T-cell (primary cell): Measurements from ENCODE around the gene VPS36. TPM values are rescaled to one million over a fixed set of nuclear protein-coding genes. Genes with fewer than 3 reads are reported as not detected.

Source experiments
- ATAC-seq, 4 experiments: fragments of 200-7000 bp in 3 of 4; fragments of 150-1000 bp in 1 of 4; cut with Tn5 transposase; replicated peaks in 1 of 4; 1 replicate in 3 of 4; 2 replicates in 1 of 4; pipeline ENCODE4 v1.10.0; 2021; ENCODE audit warnings: moderate library complexity in 3 of 4, mild to moderate bottlenecking in 2 of 4, moderate number of reproducible peaks in 1 of 4
- CTCF ChIA-PET, 2 donors: fragments of 300-600 bp; sonication (Branson Sonifier 250); formaldehyde crosslinking; loops; one replicate each; lab custom pipeline; 2022; ENCODE audit warnings: antibody characterized with exemption in 2 of 2; lab: Charles Lee
- POLR2A ChIA-PET, 2 donors: fragments of 300-600 bp; sonication (Branson Sonifier 250); formaldehyde crosslinking; loops; one replicate each; lab custom pipeline; 2022; ENCODE audit warnings: antibody characterized with exemption in 2 of 2; lab: Charles Lee
- DNase-seq, 35 experiments: peaks; one replicate each; pipeline versions ENCODE4 v3.0.0 to v3.0.0-alpha.2; 2013 to 2023
- H3K27ac ChIP-seq: one replicate; pipeline ENCODE4 v1.5.1; 2013; ENCODE audit warnings: low read length
- H3K27me3 ChIP-seq, 2 experiments: replicated peaks in 1 of 2; 1 replicate in 1 of 2; 2 replicates in 1 of 2; pipeline versions ENCODE4 v1.6.1 to v1.7.0; 2013; ENCODE audit warnings: low read length in 1 of 2, mixed read lengths in 1 of 2; ENCODE audit not compliant: control insufficient read depth in 2 of 2, insufficient read depth in 2 of 2; ENCODE audit errors: extremely low read depth in 1 of 2
- H3K36me3 ChIP-seq, 2 donors: 1 replicate in 1 of 2; 2 replicates in 1 of 2; pipeline versions ENCODE4 v1.6.1 to v1.7.0; 2013; ENCODE audit warnings: low read length in 1 of 2; ENCODE audit not compliant: control insufficient read depth in 2 of 2, insufficient read depth in 1 of 2; ENCODE audit errors: extremely low read depth in 1 of 2
- H3K4me1 ChIP-seq, 2 experiments: 1 replicate in 1 of 2; 2 replicates in 1 of 2; pipeline versions ENCODE4 v1.6.1 to v1.7.0; 2013; ENCODE audit warnings: low read length in 2 of 2, mixed read lengths in 1 of 2; ENCODE audit not compliant: insufficient read depth in 2 of 2, control insufficient read depth in 1 of 2; ENCODE audit errors: extremely low read depth in 1 of 2
- H3K4me3 ChIP-seq, 2 donors: 1 replicate in 1 of 2; 2 replicates in 1 of 2; pipeline versions ENCODE4 v1.5.1 to v1.7.0; 2013; ENCODE audit warnings: mild to moderate bottlenecking in 2 of 2, low read length in 1 of 2, moderate library complexity in 1 of 2; ENCODE audit not compliant: control insufficient read depth in 1 of 2; ENCODE audit errors: extremely low read depth in 1 of 2
- H3K9me3 ChIP-seq: 2 replicates; pipeline ENCODE4 v1.7.0; 2013
- H3K27ac Mint-ChIP-seq, 2 donors: one replicate each; pipeline ENCODE4 v1.8.0; 2020 to 2021; ENCODE audit warnings: mild to moderate bottlenecking in 2 of 2, mixed read lengths in 2 of 2
- H3K27me3 Mint-ChIP-seq, 2 donors: one replicate each; pipeline ENCODE4 v1.8.0; 2021 to 2022; ENCODE audit warnings: mixed read lengths in 2 of 2
- H3K36me3 Mint-ChIP-seq: one replicate; pipeline ENCODE4 v1.8.0; 2021; ENCODE audit warnings: mixed read lengths
- H3K4me1 Mint-ChIP-seq, 3 donors: one replicate each; pipeline ENCODE4 v1.8.0; 2020 to 2022; ENCODE audit warnings: mixed read lengths in 3 of 3, mild to moderate bottlenecking in 1 of 3
- H3K4me3 Mint-ChIP-seq, 3 donors: one replicate each; pipeline ENCODE4 v1.8.0; 2020 to 2022; ENCODE audit warnings: mild to moderate bottlenecking in 3 of 3, mixed read lengths in 3 of 3, moderate library complexity in 3 of 3
- H3K9me3 Mint-ChIP-seq, 3 donors: one replicate each; pipeline ENCODE4 v1.8.0; 2020 to 2022; ENCODE audit warnings: mixed read lengths in 3 of 3
- WGBS: methylation state at CpG from one replicate; pipeline ENCODE4 v1.1.5; 2013; ENCODE audit warnings: missing lambda C conversion rate; ENCODE audit not compliant: insufficient coverage; 5-methylcytosine and 5-hydroxymethylcytosine counted together
- total RNA-seq, 35 experiments: library from RNA in 6 of 35; stranded (reverse) in 6 of 35; fragments of 120-200 nt in 1 of 35; gene quantifications; one replicate each; pipeline versions ENCODE4 v1.2.1 to v1.2.4 and lab custom pipeline; 2013 to 2026

Gene VPS36
- total RNA-seq, 5 donors from 2014 or later (not counting 1 experiment from before 2014, with no cell fraction given) = 43.3 to 53.7 (median 49.2) TPM

DNA sequence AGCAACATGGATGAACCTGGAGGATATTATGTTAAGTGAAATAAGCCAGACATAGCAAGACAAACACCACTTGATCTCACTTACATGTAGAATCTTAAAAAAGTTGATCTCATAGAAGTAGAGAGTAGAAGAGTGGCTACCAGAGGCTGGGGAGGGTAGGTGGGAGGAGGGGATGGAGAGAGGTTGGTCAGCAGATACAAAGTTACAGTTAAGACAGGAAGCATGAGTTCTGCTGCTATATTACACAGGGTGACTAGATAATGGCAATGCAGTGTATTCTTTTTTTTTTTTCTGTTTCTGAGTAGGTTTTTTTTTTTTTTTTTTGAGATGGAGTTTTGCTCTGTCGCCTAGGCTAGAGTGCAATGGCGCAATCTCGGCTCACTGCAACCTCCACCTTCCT is 29.2 kb downstream of the VPS36 start:
- Mint-ChIP-seq H3K36me3 (peaks cover 52% of the 10 kb centered on the region), H3K4me3 (no peak overlapping the region), H3K27ac (no peak overlapping the region), H3K27me3 (no peaks in the 10 kb centered on the region), H3K9me3 (no peaks in the 10 kb centered on the region), H3K4me1 (peaks cover 0 to 5% (median 0%) of the 10 kb centered on the region in 3 donors)
- Histone ChIP-seq H3K9me3 (no peaks in the 10 kb centered on the region), H3K27ac (no peak overlapping the region), H3K4me3 (no peak overlapping the region), H3K36me3 (peaks cover 4 to 47% of the 10 kb centered on the region in 2 donors), H3K4me1 (no peaks in the 10 kb centered on the region), H3K27me3 (no peaks in the 10 kb centered on the region)
- ATAC-seq (no peak), DNase-seq (no peak)
- WGBS = no CpG with 5 or more reads among the region's 3 CpGs
- CTCF ChIA-PET = no interaction called here
- POLR2A ChIA-PET = interaction anchor here in 1 of 2 donors (0.7 kb wide), 1 partner anchor 38 kb away, joined by 13 read pairs; no protein-coding TSS in a partner anchor

DNA sequence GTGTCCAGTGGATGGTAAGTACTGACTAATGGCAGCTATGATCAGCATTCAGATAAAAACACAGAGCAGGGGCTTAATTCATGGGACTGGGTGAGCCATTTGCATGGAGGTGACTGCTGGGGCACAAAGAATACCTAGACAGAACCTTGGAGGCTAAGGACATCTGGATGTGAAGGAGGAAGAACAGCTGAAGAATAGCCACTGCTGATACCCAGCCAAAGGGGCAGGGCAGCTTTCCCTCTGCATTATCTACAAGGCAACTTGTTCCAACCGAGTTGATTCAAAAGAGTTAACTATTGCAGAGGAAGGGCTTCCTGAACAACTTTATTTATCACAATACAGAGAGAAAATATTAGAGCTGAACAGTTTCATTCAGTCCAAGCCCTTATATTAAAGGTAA is 31.4 kb downstream of the VPS36 start:
- H3K4me3 Mint-ChIP-seq = no peak overlapping the region
- no peak for ATAC-seq
- no peak for DNase-seq
- Histone ChIP-seq H3K4me1 (no peaks in the 10 kb centered on the region), H3K27me3 (no peaks in the 10 kb centered on the region), H3K27ac (no peak overlapping the region), H3K36me3 (peaks cover 4 to 53% of the 10 kb centered on the region in 2 donors), H3K9me3 (no peaks in the 10 kb centered on the region), H3K4me3 (no peak overlapping the region)
- ChIA-PET POLR2A (no interaction called here), CTCF (interaction anchor here in 1 of 2 donors (1.6 kb wide), 1 partner anchor 32 kb away, joined by 3 read pairs; the partner anchor contains the start of gene VPS36)
- peaks cover 0 to 5% (median 0%) of the 10 kb centered on the region in 3 donors for H3K4me1 Mint-ChIP-seq
- no peaks in the 10 kb centered on the region for H3K27me3 Mint-ChIP-seq
- no peaks in the 10 kb centered on the region for H3K9me3 Mint-ChIP-seq
- no peak overlapping the region for H3K27ac Mint-ChIP-seq
- no CpG with 5 or more reads among the region's 1 CpG for WGBS
- H3K36me3 Mint-ChIP-seq = peaks cover 52% of the 10 kb centered on the region

DNA sequence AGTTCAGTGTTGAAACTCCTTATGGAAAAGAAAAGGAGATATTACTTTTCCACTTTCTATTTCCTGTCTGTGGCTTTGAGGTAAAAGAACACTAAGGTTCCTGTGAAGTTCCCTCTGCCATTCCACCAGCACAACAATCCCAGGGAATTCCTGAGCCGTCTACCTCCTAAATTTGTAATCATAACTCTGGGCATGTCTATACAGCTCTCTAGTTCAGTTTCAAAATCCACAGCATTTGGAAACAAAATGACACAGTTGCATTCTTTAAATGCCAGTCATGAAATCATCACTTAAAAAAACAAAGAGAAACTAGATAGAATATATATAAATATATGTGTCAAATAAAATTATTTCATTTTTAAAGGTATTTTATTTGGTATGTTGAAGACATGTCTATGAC is 35.5 kb downstream of the VPS36 start:
- H3K36me3 Mint-ChIP-seq = peaks cover 42% of the 10 kb centered on the region
- H3K4me3 Mint-ChIP-seq = no peak overlapping the region
- Histone ChIP-seq H3K9me3 (no peaks in the 10 kb centered on the region), H3K4me3 (no peak overlapping the region), H3K36me3 (peaks cover 4 to 41% of the 10 kb centered on the region in 2 donors), H3K27ac (no peak overlapping the region), H3K4me1 (no peaks in the 10 kb centered on the region), H3K27me3 (no peaks in the 10 kb centered on the region)
- ChIA-PET CTCF (interaction anchor here in 1 of 2 donors (0.6 kb wide), 1 partner anchor 429 kb away, joined by 3 read pairs; no protein-coding TSS in a partner anchor), POLR2A (no interaction called here)
- H3K27me3 Mint-ChIP-seq = no peaks in the 10 kb centered on the region
- no peak for ATAC-seq
- DNase-seq = no peak
- H3K9me3 Mint-ChIP-seq = no peaks in the 10 kb centered on the region
- H3K4me1 Mint-ChIP-seq = peaks cover 0 to 5% (median 0%) of the 10 kb centered on the region in 3 donors
- WGBS = 80% methylated on average over 1 of the region's 1 CpG
- no peak overlapping the region for H3K27ac Mint-ChIP-seq

DNA sequence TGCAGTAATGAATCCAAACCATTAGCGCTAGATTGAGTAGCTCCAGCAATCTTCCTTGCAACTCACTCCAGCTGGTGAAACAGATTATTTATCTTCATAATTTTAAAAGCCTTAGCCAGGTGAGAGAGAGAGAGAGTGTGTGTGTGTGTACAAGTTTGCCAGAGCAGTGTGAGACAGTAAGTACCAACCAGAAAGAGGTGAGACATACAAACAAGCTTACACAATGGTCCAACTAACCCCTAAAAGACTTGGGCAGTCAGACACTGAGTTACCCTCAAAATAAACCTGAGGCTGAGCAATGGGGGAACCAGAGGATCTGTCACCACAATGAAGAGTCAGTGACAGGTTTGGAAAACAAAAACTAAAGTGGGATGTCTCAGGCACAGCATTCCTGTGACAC is 36.4 kb downstream of the VPS36 start:
- H3K36me3 ChIP-seq = peaks cover 3 to 40% of the 10 kb centered on the region in 2 donors
- POLR2A ChIA-PET = no interaction called here

DNA sequence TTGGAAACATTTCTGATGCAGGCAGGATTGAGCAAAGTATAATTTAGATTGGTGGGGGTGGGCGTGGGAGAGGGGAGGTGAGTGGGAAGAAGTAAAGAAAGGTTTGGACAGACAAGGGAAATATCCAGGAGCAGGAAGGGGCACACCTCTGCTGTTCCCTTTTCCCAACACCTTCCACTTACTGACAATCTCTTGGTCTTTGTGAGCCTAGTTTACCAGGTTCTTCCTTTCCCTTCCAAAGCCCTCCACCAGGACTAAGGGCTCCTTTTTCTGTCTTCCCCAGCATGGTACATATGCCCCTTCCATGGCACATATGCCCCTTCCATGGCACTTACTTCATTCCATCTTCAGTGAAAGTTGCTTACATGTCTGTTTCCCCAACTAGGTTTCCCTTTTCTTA is 38.3 kb downstream of the VPS36 start:
- CTCF ChIA-PET = interaction anchor here in 1 of 2 donors (0.6 kb wide), 1 partner anchor 308 kb away, joined by 3 read pairs; no protein-coding TSS in a partner anchor

More for the DNA sequence above, 36.4 kb downstream of the VPS36 start:
- no CpG with 5 or more reads among the region's 1 CpG for WGBS
- Mint-ChIP-seq H3K27me3 (no peaks in the 10 kb centered on the region), H3K9me3 (no peaks in the 10 kb centered on the region), H3K27ac (no peak overlapping the region), H3K4me1 (no peaks in the 10 kb centered on the region), H3K4me3 (no peak overlapping the region), H3K36me3 (peaks cover 37% of the 10 kb centered on the region)
- no peaks in the 10 kb centered on the region for H3K4me1 ChIP-seq
- H3K27me3 ChIP-seq = no peaks in the 10 kb centered on the region
- H3K27ac ChIP-seq = no peak overlapping the region
- DNase-seq (no peak), ATAC-seq (no peak)
- CTCF ChIA-PET = no interaction called here
- H3K4me3 ChIP-seq = no peak overlapping the region
- H3K9me3 ChIP-seq = no peaks in the 10 kb centered on the region

DNA sequence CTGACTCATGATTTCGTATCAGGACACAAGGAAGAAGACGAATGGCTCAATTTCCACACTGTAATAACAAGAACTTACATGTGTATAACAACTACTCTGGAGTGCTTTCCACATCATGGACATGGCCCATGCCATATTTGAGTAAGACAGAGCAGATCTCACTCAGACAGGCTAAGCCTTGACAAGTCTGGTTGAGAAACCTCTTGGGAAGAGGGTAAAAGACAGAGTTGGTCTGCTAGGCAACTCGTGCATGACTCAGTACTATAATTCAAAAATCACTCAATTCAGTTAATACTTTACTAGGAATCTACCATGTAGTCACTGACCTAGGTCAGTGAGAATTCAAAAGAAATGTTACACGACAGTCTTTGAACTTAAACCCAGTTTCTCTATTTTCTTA is 38.8 kb downstream of the VPS36 start:
- WGBS = no CpG with 5 or more reads among the region's 4 CpGs
- Histone ChIP-seq H3K4me1 (no peaks in the 10 kb centered on the region), H3K4me3 (no peak overlapping the region), H3K27ac (no peak overlapping the region), H3K9me3 (no peaks in the 10 kb centered on the region), H3K27me3 (no peaks in the 10 kb centered on the region), H3K36me3 (peaks cover 0 to 25% of the 10 kb centered on the region in 2 donors)
- CTCF ChIA-PET = interaction anchor here in 1 of 2 donors (0.9 kb wide), 1 partner anchor 39 kb away, joined by 5 read pairs; the partner anchor contains the start of gene VPS36
- Mint-ChIP-seq H3K4me1 (peaks cover 0 to 3% (median 1%) of the 10 kb centered on the region in 3 donors), H3K27ac (no peak overlapping the region), H3K9me3 (no peaks in the 10 kb centered on the region), H3K36me3 (peaks cover 30% of the 10 kb centered on the region), H3K27me3 (no peaks in the 10 kb centered on the region), H3K4me3 (no peak overlapping the region)
- POLR2A ChIA-PET = no interaction called here
- no peak for ATAC-seq
- no peak for DNase-seq

More for the DNA sequence above, 38.3 kb downstream of the VPS36 start:
- POLR2A ChIA-PET = interaction anchor here in 1 of 2 donors (0.6 kb wide), 1 partner anchor 36 kb away, joined by 3 read pairs; no protein-coding TSS in a partner anchor
- no peak overlapping the region for H3K4me3 ChIP-seq
- ATAC-seq = no peak
- H3K4me1 ChIP-seq = no peaks in the 10 kb centered on the region
- no CpG with 5 or more reads among the region's 1 CpG for WGBS
- Mint-ChIP-seq H3K4me3 (no peak overlapping the region), H3K36me3 (peaks cover 32% of the 10 kb centered on the region), H3K9me3 (no peaks in the 10 kb centered on the region), H3K4me1 (no peaks in the 10 kb centered on the region), H3K27me3 (no peaks in the 10 kb centered on the region), H3K27ac (no peak overlapping the region)
- DNase-seq = no peak
- H3K36me3 ChIP-seq = peaks cover 0 to 30% of the 10 kb centered on the region in 2 donors
- H3K27me3 ChIP-seq = no peaks in the 10 kb centered on the region
- no peak overlapping the region for H3K27ac ChIP-seq
- H3K9me3 ChIP-seq = no peaks in the 10 kb centered on the region
